NCI-H1092 treated with DMSO at 0.1 percent for 48 hours (cell line): ENCODE results near the gene GSTO2.

ENCODE experiments used
- DNase-seq: peaks from one replicate; lab custom pipeline; 2025; lab: John Stamatoyannopoulos, UW

Gene GSTO2

GRCh38 chr10:104281694-104282093 lies 12.7 kb downstream of the GSTO2 start:
- DNase-seq, result peak; percentile 21

DNA sequence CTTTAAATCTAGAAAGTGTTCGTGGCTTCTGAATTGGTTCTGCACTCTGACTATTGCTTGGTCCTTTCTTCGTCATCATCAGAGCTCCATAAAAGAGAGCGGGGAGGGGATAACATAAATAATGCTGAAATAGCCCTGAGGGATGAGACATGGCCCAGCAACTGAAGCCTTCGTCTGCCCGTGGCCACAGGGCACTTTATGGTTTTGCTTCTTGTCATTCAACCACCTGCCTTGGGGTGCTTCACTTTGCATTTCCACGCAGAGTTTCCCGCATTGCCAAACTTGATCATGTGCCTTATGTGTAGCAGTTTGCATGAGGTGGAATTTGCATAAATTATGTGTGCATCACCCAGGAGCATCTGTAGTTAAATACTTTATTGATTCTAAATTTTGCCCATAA lies 15.9 kb downstream of the GSTO2 start:
- DNase-seq, result no peak

DNA sequence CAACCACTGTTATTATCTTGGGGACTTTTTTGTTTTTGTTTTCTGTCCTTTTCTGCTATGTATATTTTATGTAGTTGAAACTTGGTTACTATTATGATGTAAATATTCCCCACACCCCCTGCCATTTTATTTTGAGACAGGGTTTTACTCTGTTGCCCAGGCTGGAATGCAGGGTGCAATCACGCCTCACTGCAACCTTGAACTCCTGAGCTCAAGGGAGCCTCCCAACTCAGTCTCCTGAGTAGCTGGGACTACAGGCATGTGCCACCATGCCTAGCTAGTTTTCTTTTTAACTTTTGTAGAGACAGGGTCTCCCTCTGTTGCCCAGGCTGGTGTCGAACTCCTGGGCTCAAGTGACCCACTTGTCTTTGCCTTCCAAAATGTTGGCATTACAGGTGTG lies 18.0 kb downstream of the GSTO2 start:
- no peak for DNase-seq

DNA sequence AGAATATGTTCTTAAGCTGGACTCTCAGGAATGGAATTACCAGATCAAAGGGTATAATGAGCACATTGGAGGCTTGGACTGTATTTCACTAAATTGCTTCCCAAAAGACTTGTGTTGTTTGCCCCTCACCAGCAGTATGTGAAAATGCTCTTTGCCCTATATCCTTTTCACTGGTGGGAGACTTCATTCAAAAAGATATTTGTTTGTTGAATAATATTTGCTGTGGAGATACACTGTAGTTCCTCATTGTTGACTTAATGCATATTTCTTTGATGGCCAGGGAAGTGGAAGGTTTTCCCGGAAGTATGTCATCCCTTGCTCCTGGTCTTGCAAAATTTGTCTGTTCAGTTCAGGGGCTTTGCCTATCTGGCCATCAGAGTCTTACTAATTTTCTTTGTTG lies 19.4 kb downstream of the GSTO2 start:
- no peak for DNase-seq

- DNase-seq, result peak; percentile 79
Measured at GRCh38 chr10:104291439-104291951, 22.5 kb downstream of the GSTO2 start.

DNA sequence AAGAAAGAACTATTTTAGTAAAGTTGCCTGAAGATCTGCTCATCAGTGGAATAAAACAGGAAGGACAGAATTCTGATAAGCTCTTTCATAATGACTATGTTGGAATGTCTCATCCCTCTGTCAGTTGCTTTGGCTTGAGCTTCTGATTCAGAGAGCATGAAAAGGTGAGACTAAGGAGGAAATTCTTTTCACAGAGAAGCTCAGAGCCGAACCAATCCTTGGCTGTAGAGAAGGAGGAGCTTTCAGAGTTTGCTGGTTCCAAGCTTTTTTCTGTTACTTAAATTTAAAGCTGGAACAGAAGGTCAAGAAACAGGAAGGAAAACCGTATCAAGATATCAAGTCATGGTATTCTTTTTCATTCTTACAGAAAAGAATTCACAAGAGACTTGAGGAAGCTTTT lies 24.0 kb downstream of the GSTO2 start:
- DNase-seq, result no peak

GRCh38 chr10:104293781-104294321 lies 24.9 kb downstream of the GSTO2 start:
- no peak for DNase-seq

DNA sequence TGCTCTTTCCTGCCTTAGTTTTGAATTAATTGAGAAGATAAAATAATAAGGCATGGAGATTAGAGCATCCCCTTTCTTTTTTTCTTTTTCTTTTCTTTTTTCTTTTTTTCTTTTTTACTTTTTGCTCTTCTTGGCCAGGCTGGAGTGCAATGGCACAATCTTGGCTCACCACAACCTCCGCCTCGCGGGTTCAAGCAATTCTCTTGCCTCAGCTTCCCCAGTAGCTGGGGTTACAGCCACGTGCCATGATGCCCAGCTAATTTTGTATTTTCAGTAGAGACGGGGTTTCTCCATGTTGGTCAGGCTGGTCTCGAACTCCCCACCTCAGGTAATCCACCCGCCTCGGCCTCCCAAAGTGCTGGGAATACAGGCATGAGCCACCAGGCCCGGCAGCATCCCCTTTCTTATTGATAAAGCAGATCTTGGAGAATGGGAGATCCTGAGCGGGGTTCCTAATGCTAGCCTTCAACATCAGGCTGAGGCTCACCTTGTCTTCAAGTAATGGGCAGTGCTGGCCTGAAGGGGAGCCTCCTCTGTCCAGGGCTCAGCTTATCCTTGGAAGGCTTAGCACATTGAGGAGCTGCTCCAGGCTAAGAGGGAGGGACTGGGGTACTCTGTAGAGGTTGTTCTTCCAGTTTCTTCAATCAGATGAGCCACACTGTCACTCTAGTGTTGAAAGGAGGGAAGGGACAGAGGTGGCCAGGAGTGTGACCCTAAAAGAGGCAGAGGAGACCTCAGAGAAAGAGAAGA lies 27.9 kb downstream of the GSTO2 start:
- no peak for DNase-seq

DNA sequence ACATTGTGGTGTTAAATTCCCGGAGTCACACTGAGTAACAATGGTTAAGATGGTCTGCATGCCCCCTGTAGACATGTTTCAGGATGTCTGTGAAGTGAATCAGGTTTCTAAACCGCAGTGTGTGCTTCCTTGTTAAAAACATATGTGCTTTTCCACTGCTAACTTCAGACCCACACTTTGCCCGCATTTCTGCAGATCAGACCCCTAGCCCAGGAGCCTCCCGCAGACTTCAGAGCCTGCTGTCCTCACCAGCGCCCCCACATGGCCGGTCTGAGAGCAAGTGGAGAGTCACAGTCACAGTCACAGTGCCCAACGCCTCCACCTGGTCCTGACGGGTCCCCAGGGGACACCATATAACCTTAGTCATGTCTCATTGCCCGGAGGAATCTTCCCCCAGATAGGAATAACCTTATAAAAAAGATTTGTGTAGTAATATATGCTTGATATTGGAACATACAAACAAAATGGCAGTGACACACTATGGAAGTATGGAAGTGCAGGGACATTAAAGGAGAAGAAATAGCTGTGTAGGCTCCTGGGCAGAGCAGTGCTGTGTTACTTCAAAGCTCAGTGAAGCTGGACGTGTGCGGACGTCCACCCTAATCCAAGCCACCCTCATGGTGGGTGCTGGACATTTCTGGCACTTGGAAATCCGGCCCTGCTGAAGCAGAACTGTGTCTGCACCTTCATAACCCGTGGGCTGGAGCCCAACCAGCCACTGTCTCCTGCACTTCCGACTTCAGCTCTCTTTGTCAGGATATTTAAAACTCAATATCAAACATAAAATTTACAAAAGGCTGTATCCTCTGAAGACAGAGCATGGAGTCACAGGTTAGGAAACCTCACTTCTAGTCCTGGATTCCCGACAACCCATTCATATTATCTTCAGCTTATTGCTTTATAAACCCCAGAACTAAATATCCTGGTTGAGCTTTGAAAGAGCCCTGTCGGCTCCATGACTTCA lies 29.0 kb downstream of the GSTO2 start:
- no peak for DNase-seq

DNA sequence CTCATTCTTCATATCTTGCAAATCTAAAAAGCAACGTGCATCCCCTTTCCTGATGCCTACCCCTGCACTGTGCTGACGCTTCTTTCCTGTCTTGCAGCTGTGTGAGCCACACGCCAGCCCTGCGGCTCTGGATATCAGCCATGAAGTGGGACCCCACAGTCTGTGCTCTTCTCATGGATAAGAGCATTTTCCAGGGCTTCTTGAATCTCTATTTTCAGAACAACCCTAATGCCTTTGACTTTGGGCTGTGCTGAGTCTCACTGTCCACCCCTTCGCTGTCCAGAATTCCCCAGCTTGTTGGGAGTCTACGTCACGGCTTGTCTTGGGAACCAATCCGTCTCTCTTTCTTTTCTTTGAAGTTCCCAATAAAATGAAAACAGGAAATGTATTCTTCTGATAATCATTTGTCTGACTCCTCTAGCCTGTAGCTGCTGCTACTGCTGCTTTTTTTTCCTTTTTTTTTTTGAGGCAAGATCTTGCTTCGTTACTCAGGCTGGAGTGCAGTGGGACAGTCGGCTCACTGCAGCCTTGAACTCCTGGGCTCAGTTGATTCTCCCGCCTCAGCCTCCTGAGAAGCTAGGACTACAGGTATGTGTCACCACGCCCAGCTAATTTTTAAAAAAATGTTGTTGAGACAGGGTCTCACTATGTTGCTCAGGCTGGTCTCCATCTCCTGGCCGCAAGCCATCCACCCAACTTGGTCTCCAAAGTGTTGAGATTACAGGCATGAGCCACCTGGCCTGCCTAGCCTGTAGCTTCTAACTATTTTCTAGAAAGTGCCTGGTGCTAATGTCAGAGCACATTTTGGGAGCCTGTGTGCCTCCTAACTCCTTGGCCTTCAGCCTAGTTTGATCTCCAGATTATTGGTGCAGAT lies 30.3 kb downstream of the GSTO2 start:
- no peak for DNase-seq

GRCh38 chr10:104300002-104300735 lies 31.2 kb downstream of the GSTO2 start:
- no peak for DNase-seq

- DNase-seq, result peak; percentile 84
Measured at GRCh38 chr10:104300736-104301292, 31.8 kb downstream of the GSTO2 start.

DNA sequence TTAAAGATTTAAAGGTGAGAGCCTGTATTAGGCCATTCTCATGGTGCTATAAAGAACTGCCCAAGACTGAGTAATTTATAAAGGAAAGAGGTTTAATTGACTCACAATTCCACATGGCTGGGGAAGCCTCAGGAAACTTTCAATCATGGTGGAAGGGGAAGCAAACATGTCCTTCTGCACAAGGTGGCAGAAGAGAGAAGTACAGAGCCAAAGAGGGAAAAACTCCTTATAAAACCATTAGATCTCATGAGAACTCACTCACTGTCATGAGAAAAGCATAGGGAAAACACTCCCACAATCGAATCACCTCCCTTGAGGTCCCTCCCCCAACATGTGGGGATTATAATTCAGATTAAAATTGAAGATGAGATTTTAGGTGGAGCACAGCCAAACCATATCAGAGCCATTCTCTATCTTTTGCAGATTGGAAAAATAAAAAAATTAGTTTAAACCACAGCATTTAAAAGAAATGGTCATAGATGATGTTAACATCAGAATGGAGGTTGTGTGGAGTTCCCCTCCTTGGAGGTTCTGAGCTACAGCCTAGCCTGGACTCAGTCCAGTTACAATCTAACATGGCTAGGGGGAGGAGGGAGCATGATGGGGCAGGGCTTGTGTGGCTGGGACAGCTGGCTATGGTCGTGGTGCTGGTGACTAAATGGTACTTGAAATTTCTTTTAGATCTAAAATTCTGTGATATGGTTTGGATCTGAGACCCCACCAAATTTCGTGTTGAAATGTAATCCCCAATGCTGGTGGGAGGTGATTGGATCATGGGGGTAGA lies 33.1 kb downstream of the GSTO2 start:
- no peak for DNase-seq

- DNase-seq, result no peak
Measured at GRCh38 chr10:104303594-104304355, 34.8 kb downstream of the GSTO2 start.

DNA sequence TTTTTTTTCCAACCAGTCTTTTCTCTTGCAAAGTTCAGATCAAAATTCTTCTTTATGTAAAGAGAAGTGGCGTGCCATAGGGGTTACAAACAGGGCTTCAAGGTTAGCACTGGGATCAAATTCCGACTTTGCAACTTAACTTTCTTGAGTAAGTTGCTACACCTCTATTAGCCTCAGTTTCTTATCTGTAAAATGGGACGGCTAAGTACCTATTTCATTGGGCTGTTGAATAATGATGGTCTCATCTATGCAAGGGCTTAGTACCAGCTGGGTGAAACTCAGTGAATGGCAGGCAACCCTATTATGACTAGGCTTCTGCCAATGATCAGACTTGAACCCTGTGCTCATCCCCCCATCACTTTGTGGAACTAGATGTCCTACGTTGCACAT lies 35.4 kb downstream of the GSTO2 start:
- DNase-seq, result no peak

DNA sequence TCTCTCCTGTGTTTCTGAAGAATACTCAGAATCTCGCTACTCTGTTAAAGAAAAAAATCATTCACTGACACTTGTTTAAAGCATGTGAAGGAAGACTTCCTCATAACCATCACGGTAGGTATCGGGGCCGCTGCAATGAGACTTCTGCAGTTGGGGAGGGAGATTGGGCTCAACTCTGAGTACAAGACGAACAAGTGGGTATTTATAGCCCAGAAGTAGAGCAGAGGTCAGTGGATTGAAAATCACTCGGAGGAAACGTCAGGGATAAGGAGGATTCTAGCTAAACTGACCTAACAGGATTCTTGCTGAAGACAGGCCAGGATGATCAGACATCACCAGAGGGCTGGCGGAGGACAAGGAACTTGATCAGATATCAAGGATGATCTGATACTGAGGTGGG lies 35.9 kb downstream of the GSTO2 start:
- DNase-seq, result no peak

- DNase-seq, result no peak
Measured at GRCh38 chr10:104306897-104307296, 37.9 kb downstream of the GSTO2 start.

GRCh38 chr10:104307576-104308438 lies 38.8 kb downstream of the GSTO2 start:
- DNase-seq, result no peak
